H1 (cell line): ENCODE measurements around the gene SMTNL2. TPM values are rescaled to one million over a fixed set of nuclear protein-coding genes. Genes with fewer than 3 reads are reported as not detected.
A peak's percentile ranks its signal among the peaks of the same experiment; 100 is the strongest.

Source experiments
- CTCF ChIA-PET: fragments of 300-600 bp; sonication (Branson Sonifier 250); formaldehyde crosslinking; loops from one replicate; lab custom pipeline; 2021; ENCODE audit not compliant: partially characterized antibody; lab: Charles Lee
- POLR2A ChIA-PET: fragments of 300-600 bp; sonication (Branson Sonifier 250); formaldehyde crosslinking; loops from one replicate; lab custom pipeline; 2021; ENCODE audit warnings: inconsistent platforms; ENCODE audit not compliant: partially characterized antibody; lab: Charles Lee
- DNase-seq, 2 experiments: peaks; one replicate each; pipeline versions ENCODE4 v3.0.0 to v3.0.0-alpha.2; 2010 to 2022; ENCODE audit warnings: low spot score in 2 of 2, low read depth in 1 of 2, mixed read lengths in 1 of 2
- FAIRE-seq: peaks from 2 replicates; lab custom pipeline; 2011; peaks lifted over from hg19 to GRCh38; lab: Jason Lieb, UNC
- H2AFZ ChIP-seq: 2 replicates; pipeline ENCODE4 v1.8.1; 2012; ENCODE audit warnings: low read length, inconsistent platforms
- H2AK5ac ChIP-seq: 2 replicates; pipeline ENCODE4 v1.6.1; 2013; ENCODE audit warnings: low read depth, low read length
- H2BK120ac ChIP-seq: replicated peaks from 2 replicates; pipeline ENCODE3; 2013; ENCODE audit warnings: low read depth, low read length, inconsistent platforms
- H2BK12ac ChIP-seq: 2 replicates; pipeline ENCODE4 v1.6.1; 2013; ENCODE audit warnings: low read depth, low read length
- H2BK15ac ChIP-seq: 2 replicates; pipeline ENCODE4 v1.6.1; 2013; ENCODE audit warnings: low read length
- H2BK20ac ChIP-seq: 2 replicates; pipeline ENCODE4 v1.6.1; 2013; ENCODE audit warnings: low read length
- H2BK5ac ChIP-seq: 2 replicates; pipeline ENCODE4 v1.6.1; 2013; ENCODE audit warnings: low read depth, low read length
- H3K14ac ChIP-seq: 2 replicates; pipeline ENCODE4 v1.6.1; 2013; ENCODE audit warnings: inconsistent platforms; ENCODE audit not compliant: insufficient read length
- H3K18ac ChIP-seq: 2 replicates; pipeline ENCODE4 v1.6.1; 2013; ENCODE audit warnings: low read length; ENCODE audit errors: extremely low read depth
- H3K23ac ChIP-seq: 2 replicates; pipeline ENCODE4 v1.6.1; 2013; ENCODE audit warnings: inconsistent platforms; ENCODE audit not compliant: insufficient read length
- H3K23me2 ChIP-seq: 2 replicates; pipeline ENCODE4 v1.6.1; 2013; ENCODE audit warnings: low read depth, low read length
- H3K27ac ChIP-seq: 2 replicates; pipeline ENCODE4 v1.6.1; 2011; ENCODE audit warnings: low read depth, low read length, inconsistent platforms
- H3K27me3 ChIP-seq, 4 experiments: replicated peaks in 1 of 4; 1 replicate in 1 of 4; 2 replicates in 3 of 4; pipeline versions ENCODE4 v1.6.1 to v1.8.1; 2011 to 2013; ENCODE audit warnings: low read length in 3 of 4, mild to moderate bottlenecking in 3 of 4, inconsistent platforms in 2 of 4, mixed read lengths in 2 of 4, moderate library complexity in 1 of 4; ENCODE audit not compliant: control insufficient read depth in 3 of 4, insufficient read depth in 3 of 4; ENCODE audit errors: extremely low read depth in 1 of 4
- H3K36me3 ChIP-seq, 4 experiments: 2 replicates each; pipeline versions ENCODE4 v1.6.1 to v1.8.1; 2011 to 2013; ENCODE audit warnings: mild to moderate bottlenecking in 4 of 4, low read length in 3 of 4, moderate library complexity in 2 of 4, control low read depth in 1 of 4, inconsistent platforms in 1 of 4; ENCODE audit not compliant: insufficient read depth in 4 of 4, control insufficient read depth in 2 of 4
- H3K4ac ChIP-seq: replicated peaks from 2 replicates; pipeline ENCODE3; 2013; ENCODE audit warnings: low read length, low read depth, mixed read lengths, inconsistent platforms; ENCODE audit not compliant: insufficient read length
- H3K4me1 ChIP-seq, 4 experiments: replicated peaks in 1 of 4; 1 replicate in 1 of 4; 2 replicates in 3 of 4; pipeline versions ENCODE4 v1.6.1 to v1.8.1; 2011 to 2013; ENCODE audit warnings: low read length in 3 of 4, inconsistent platforms in 2 of 4, mixed read lengths in 1 of 4; ENCODE audit not compliant: insufficient read depth in 4 of 4, control insufficient read depth in 3 of 4
- H3K4me2 ChIP-seq, 2 experiments: 2 replicates each; pipeline versions ENCODE4 v1.6.1 to v1.8.1; 2011 to 2013; ENCODE audit warnings: low read depth in 2 of 2, low read length in 2 of 2, control low read depth in 1 of 2, inconsistent platforms in 1 of 2, mild to moderate bottlenecking in 1 of 2; ENCODE audit not compliant: insufficient read depth in 1 of 2
- H3K4me3 ChIP-seq, 4 experiments: fragments of 200-600, 300-600 bp in 1 of 4; sonication (generic), shearing (Covaris generic), sonication (Bioruptor Twin) in 1 of 4; 2 replicates each; pipeline versions ENCODE4 v1.5.1 to v1.8.1; 2011 to 2016; ENCODE audit warnings: low read length in 4 of 4, low read depth in 3 of 4, control low read depth in 2 of 4, inconsistent platforms in 2 of 4, mild to moderate bottlenecking in 2 of 4, mixed read lengths in 1 of 4, moderate library complexity in 1 of 4; ENCODE audit not compliant: insufficient read depth in 2 of 4; ENCODE audit errors: extremely low read depth in 1 of 4
- H3K56ac ChIP-seq: replicated peaks from 2 replicates; pipeline ENCODE3; 2013; ENCODE audit warnings: low read depth, mild to moderate bottlenecking, mixed read lengths, low read length, inconsistent platforms; ENCODE audit not compliant: insufficient read length
- H3K79me1 ChIP-seq: 2 replicates; pipeline ENCODE4 v1.6.1; 2013; ENCODE audit warnings: low read depth, low read length, control low read depth
- H3K79me2 ChIP-seq, 2 experiments: 2 replicates each; pipeline versions ENCODE4 v1.6.1 to v1.8.1; 2012 to 2013; ENCODE audit warnings: low read length in 2 of 2, mild to moderate bottlenecking in 2 of 2, inconsistent platforms in 1 of 2; ENCODE audit not compliant: insufficient read depth in 2 of 2, control insufficient read depth in 1 of 2
- H3K9ac ChIP-seq, 4 experiments: replicated peaks in 1 of 4; 1 replicate in 1 of 4; 2 replicates in 3 of 4; pipeline versions ENCODE4 v1.6.1 to v1.8.1; 2011 to 2013; ENCODE audit warnings: low read depth in 3 of 4, low read length in 3 of 4, control low read depth in 2 of 4, mild to moderate bottlenecking in 2 of 4, moderate library complexity in 2 of 4, inconsistent platforms in 1 of 4; ENCODE audit errors: extremely low read depth in 1 of 4
- H3K9me3 ChIP-seq, 2 experiments: 2 replicates each; pipeline versions ENCODE4 v1.6.1 to v1.8.1; 2012 to 2013; ENCODE audit warnings: mild to moderate bottlenecking in 2 of 2, moderate library complexity in 2 of 2, control low read depth in 1 of 2, inconsistent platforms in 1 of 2, low read depth in 1 of 2, low read length in 1 of 2, mixed read lengths in 1 of 2; ENCODE audit not compliant: insufficient read depth in 2 of 2
- H4K20me1 ChIP-seq, 2 experiments: replicated peaks in 1 of 2; 2 replicates each; pipeline versions ENCODE3 to v1.8.1; 2011 to 2013; ENCODE audit warnings: inconsistent platforms in 2 of 2, low read length in 2 of 2, mild to moderate bottlenecking in 1 of 2; ENCODE audit not compliant: insufficient read depth in 2 of 2, control insufficient read depth in 1 of 2
- H4K5ac ChIP-seq: 2 replicates; pipeline ENCODE4 v1.6.1; 2013; ENCODE audit warnings: low read length, low read depth, mixed read lengths, inconsistent platforms; ENCODE audit not compliant: insufficient read length
- H4K8ac ChIP-seq: 2 replicates; pipeline ENCODE4 v1.8.0; 2013; ENCODE audit warnings: mild to moderate bottlenecking, moderate library complexity, low read length, inconsistent platforms; ENCODE audit not compliant: insufficient read depth; ENCODE audit errors: extremely low read depth
- H4K91ac ChIP-seq: replicated peaks from 2 replicates; pipeline ENCODE3; 2013; ENCODE audit warnings: low read length, mixed read lengths, inconsistent platforms; ENCODE audit not compliant: insufficient read length
- BCL11A ChIP-seq, 2 experiments: IDR thresholded peaks; one replicate each; pipeline ENCODE4 v1.6.1; 2011; ENCODE audit warnings: low read depth in 2 of 2, low read length in 2 of 2, mild to moderate bottlenecking in 2 of 2
- CREB1 ChIP-seq: IDR thresholded peaks from 2 replicates; pipeline ENCODE4 v1.6.1; 2012; ENCODE audit warnings: inconsistent platforms
- E2F6 ChIP-seq: IDR thresholded peaks from 2 replicates; pipeline ENCODE4 v1.6.1; 2012; ENCODE audit warnings: inconsistent platforms
- KDM4A ChIP-seq: IDR thresholded peaks from one replicate; pipeline ENCODE4 v1.7.1; 2012; ENCODE audit warnings: low read depth, mild to moderate bottlenecking, moderate library complexity, low read length, inconsistent platforms; ENCODE audit not compliant: severe bottlenecking
- MAX ChIP-seq: IDR thresholded peaks from 2 replicates; pipeline ENCODE4 v1.6.1; 2012; ENCODE audit warnings: inconsistent platforms
- POLR2A ChIP-seq, 2 experiments: IDR thresholded peaks; 1 replicate in 1 of 2; 2 replicates in 1 of 2; pipeline ENCODE4 v1.6.1; 2011; ENCODE audit warnings: low read depth in 2 of 2, low read length in 2 of 2, mild to moderate bottlenecking in 2 of 2; ENCODE audit errors: control extremely low read depth in 1 of 2
- POLR2AphosphoS5 ChIP-seq: IDR thresholded peaks from 2 replicates; pipeline ENCODE4 v1.6.1; 2011; ENCODE audit warnings: low read depth, low read length
- RAD21 ChIP-seq, 2 experiments: IDR thresholded peaks in 1 of 2; conservative IDR thresholded peaks in 1 of 2; 2 replicates each; pipeline ENCODE4 v1.6.1; 2011; ENCODE audit warnings: low read depth in 2 of 2, low read length in 2 of 2, improper control_type of control experiment in 1 of 2, inconsistent platforms in 1 of 2, mild to moderate bottlenecking in 1 of 2, moderate library complexity in 1 of 2
- SIX5 ChIP-seq: IDR thresholded peaks from 2 replicates; pipeline ENCODE4 v1.6.1; 2011; ENCODE audit warnings: mild to moderate bottlenecking, low read depth, low read length
- SP4 ChIP-seq: IDR thresholded peaks from 2 replicates; pipeline ENCODE4 v1.6.1; 2012; ENCODE audit warnings: low read length, inconsistent platforms
- SUZ12 ChIP-seq: fragments of 200-600 bp; sonication (generic); IDR thresholded peaks from 2 replicates; pipeline ENCODE4 v1.6.1; 2012; ENCODE audit warnings: mild to moderate bottlenecking, inconsistent platforms, low read length, moderate library complexity, mixed read lengths
- YY1 ChIP-seq: IDR thresholded peaks from 2 replicates; pipeline ENCODE4 v1.6.1; 2011; ENCODE audit warnings: low read depth, mild to moderate bottlenecking, low read length
- WGBS, 2 experiments: shearing (Covaris generic) in 1 of 2; methylation state at CpG; one replicate each; pipeline versions ENCODE4 v1.1.6 to v1.1.7; 2013 to 2015; ENCODE audit warnings: low lambda C conversion rate in 2 of 2, mixed read lengths in 2 of 2, inconsistent platforms in 1 of 2, low coverage in 1 of 2, missing lambda C conversion rate in 1 of 2; ENCODE audit not compliant: insufficient replicate concordance in 2 of 2, insufficient coverage in 1 of 2, insufficient read length in 1 of 2; ENCODE audit errors: extremely low coverage in 1 of 2, missing lambda C conversion rate in 1 of 2; 5-methylcytosine and 5-hydroxymethylcytosine counted together
- polyA plus RNA-seq, 7 experiments: library from polyadenylated mRNA; depleted of rRNA in 3 of 7; stranded (reverse) in 5 of 7; unstranded in 2 of 7; fragments of >200 nt in 5 of 7; fragments of 200-250 nt in 2 of 7; gene quantifications; 1 replicate in 5 of 7; 2 replicates in 1 of 7; 4 replicates in 1 of 7; pipeline versions ENCODE4 v1.2.1 to v1.2.3, GENCODE V29; 2011 to 2013; ENCODE audit warnings: missing spikeins in 2 of 7, mixed read lengths in 2 of 7
- total RNA-seq: library from RNA; stranded (reverse); fragmentation: NEBNext Ultra II Directional; extraction: Animal tissue kit (Norgen Biotek cat#: 25700); gene quantifications from 2 replicates; pipeline ENCODE4 v1.2.1, GENCODE V29; 2021

Gene SMTNL2
- total and polyA plus RNA-seq, 2 of the 8 experiments (the other 6 are each of a cell fraction or from before 2014, with no cell fraction given): 3.6 to 4.5 TPM

- Histone ChIP-seq H2BK20ac (no peak overlapping the region), H3K4me2 (peak overlapping the region; percentile 61 to 79), H4K91ac (peak overlapping the region; percentile 44), H3K36me3 (peaks cover 2 to 27% (median 16%) of the 10 kb centered on the region in 4 experiments; a peak in 7 of 8 replicates), H3K4ac (no peak overlapping the region), H3K56ac (no peak overlapping the region), H4K8ac (peak overlapping the region; percentile 47; the same call in 1 of the 2 replicates), H3K4me3 (peak overlapping the region in 2 of 4 experiments; percentile 18 to 55; a peak in 4 of 8 replicates), H3K14ac (no peak overlapping the region), H3K23me2 (peaks cover 4% of the 10 kb centered on the region; the same call in 1 of the 2 replicates), H3K79me1 (no peaks in the 10 kb centered on the region), H4K5ac (no peak overlapping the region), H4K20me1 (peaks cover 11 to 16% of the 10 kb centered on the region in 2 experiments), H2AK5ac (no peak overlapping the region), H2BK12ac (no peak overlapping the region), H2AFZ (no peak overlapping the region), H3K9me3 (no peaks in the 10 kb centered on the region), H3K27me3 (peaks cover 0 to 28% (median 16%) of the 10 kb centered on the region in 4 experiments; a peak in 4 of 7 replicates), H3K27ac (no peak overlapping the region), H2BK5ac (no peak overlapping the region), H2BK15ac (no peak overlapping the region), H3K18ac (peak overlapping the region; percentile 92), H3K9ac (peak overlapping the region in 1 of 4 experiments; percentile 47; a peak in 1 of 7 replicates), H3K4me1 (peaks cover 0 to 29% (median 16%) of the 10 kb centered on the region in 4 experiments; a peak in 6 of 7 replicates), H2BK120ac (no peak overlapping the region), H3K23ac (no peak overlapping the region), H3K79me2 (no peaks in the 10 kb centered on the region)
- FAIRE-seq (no peak), DNase-seq (peak in 1 of 2 experiments; percentile 75)
- TF ChIP-seq RAD21 (IDR thresholded peaks at IDR 0.05 in 1 of 2, conservative IDR thresholded peaks at IDR 0.05 in 1 of 2; ENCODE audit: low read depth in 2 of 2, low read length in 2 of 2) (no peak), SUZ12 (0 out of 2 replicates have a peak, but pooled peaks have one; percentile 26), SP4 (no peak), YY1 (no peak), POLR2AphosphoS5 (peak; percentile 68), KDM4A (peak; percentile 28), E2F6 (peak; percentile 41; the same call in 1 of the 2 replicates), BCL11A (IDR thresholded peaks at IDR 0.05; ENCODE audit: low read depth in 2 of 2, low read length in 2 of 2) (no peak), CREB1 (peak; percentile 51), POLR2A (IDR thresholded peaks at IDR 0.05; ENCODE audit: control extremely low read depth in 1 of 2, low read depth in 2 of 2, low read length in 2 of 2) (peak in 1 of 2 experiments; percentile 18; a peak in 2 of 3 replicates), MAX (peak; percentile 72), SIX5 (no peak)
- ChIA-PET CTCF (interaction anchor here (0.6 to 3.6 kb wide), 7 partner anchors 15 to 117 kb away, joined by 3 to 15 read pairs (median 5); partner anchors contain the start of gene SPNS2), POLR2A (interaction anchor here (0.6 to 37.1 kb wide), 8 partner anchors 7 to 131 kb away, joined by 3 to 546 read pairs (median 4); partner anchors contain the start of genes GGT6 and MYBBP1A)
- WGBS, 2 experiments: 9% methylated on average over 14 of the region's 19 CpGs; no CpG with 5 or more reads in 1 of the 2 experiments
Observed at GRCh38 chr17:4536259-4536741, 48.0 kb upstream of the SMTNL2 start.
